Endothelial cell of umbilical vein (primary cell): ENCODE data around the gene SLC24A3. TPM values are rescaled to one million over a fixed set of nuclear protein-coding genes. Genes with fewer than 3 reads are reported as not detected.

Source experiments
- BruUV-seq: library from RNA; stranded (reverse); fragments of 400-500 nt; replicated peaks from 2 replicates; lab custom pipeline; 2021; lab: Mats Ljungman, UMichigan
- CTCF ChIA-PET: fragments of 300-600, 350-600 bp; sonication (Branson Sonifier 250); formaldehyde crosslinking; loops from one replicate; lab custom pipeline; 2021; ENCODE audit warnings: antibody characterized with exemption, inconsistent platforms; lab: Charles Lee
- POLR2A ChIA-PET: fragments of 300-600, 350-600 bp; sonication (Branson Sonifier 250); formaldehyde crosslinking; loops from one replicate; lab custom pipeline; 2021; ENCODE audit warnings: antibody characterized with exemption, inconsistent platforms; lab: Charles Lee
- DNase-seq: peaks from one replicate; pipeline ENCODE4 v3.0.0-alpha.2; 2011; ENCODE audit warnings: low read depth, low spot score
- FAIRE-seq: peaks from 2 replicates; lab custom pipeline; 2011; peaks lifted over from hg19 to GRCh38; lab: Jason Lieb, UNC
- H2AFZ ChIP-seq: 2 replicates; pipeline ENCODE4 v1.6.0; 2012; ENCODE audit warnings: low read depth, low read length, control low read depth, inconsistent platforms
- H3K27ac ChIP-seq: 2 replicates; pipeline ENCODE4 v1.5.1; 2011; ENCODE audit warnings: low read depth, mild to moderate bottlenecking, control low read depth, low read length, moderate library complexity; ENCODE audit not compliant: insufficient read depth
- H3K27me3 ChIP-seq, 2 experiments: 2 replicates each; pipeline versions ENCODE4 v1.6.0 to v1.6.1; 2011; ENCODE audit warnings: low read length in 2 of 2, mixed read lengths in 1 of 2; ENCODE audit not compliant: control insufficient read depth in 2 of 2, insufficient read depth in 2 of 2
- H3K36me3 ChIP-seq, 2 experiments: 2 replicates in 1 of 2; 3 replicates in 1 of 2; pipeline ENCODE4 v1.5.1; 2011; ENCODE audit warnings: low read length in 2 of 2, mild to moderate bottlenecking in 1 of 2, moderate library complexity in 1 of 2; ENCODE audit not compliant: control insufficient read depth in 2 of 2, insufficient read depth in 2 of 2; ENCODE audit errors: extremely low read depth in 1 of 2
- H3K4me1 ChIP-seq: 3 replicates; pipeline ENCODE4 v1.5.1; 2011; ENCODE audit warnings: mild to moderate bottlenecking, low read length; ENCODE audit not compliant: control insufficient read depth, insufficient read depth; ENCODE audit errors: extremely low read depth
- H3K4me2 ChIP-seq: 2 replicates; pipeline ENCODE4 v1.6.1; 2011; ENCODE audit warnings: low read length, control low read depth, mixed read lengths; ENCODE audit not compliant: insufficient read depth
- H3K4me3 ChIP-seq, 3 experiments: fragments of 200-600 bp in 1 of 3; sonication (generic), shearing (Covaris generic) in 1 of 3; replicated peaks in 1 of 3; 2 replicates each; pipeline ENCODE4 v1.5.1; 2011 to 2016; ENCODE audit warnings: control low read depth in 3 of 3, low read length in 3 of 3, mild to moderate bottlenecking in 2 of 3, inconsistent platforms in 1 of 3, low read depth in 1 of 3, moderate library complexity in 1 of 3; ENCODE audit not compliant: insufficient read depth in 1 of 3
- H3K79me2 ChIP-seq: 2 replicates; pipeline ENCODE4 v1.6.0; 2012; ENCODE audit warnings: low read length, inconsistent platforms; ENCODE audit not compliant: control insufficient read depth, insufficient read depth
- H3K9ac ChIP-seq: replicated peaks from 2 replicates; pipeline ENCODE3; 2011; ENCODE audit warnings: low read length, control low read depth; ENCODE audit not compliant: insufficient read depth; ENCODE audit errors: extremely low read depth
- H3K9me1 ChIP-seq: replicated peaks from 3 replicates; pipeline ENCODE4 v1.6.0; 2011; ENCODE audit warnings: mild to moderate bottlenecking, low read length; ENCODE audit not compliant: control insufficient read depth, insufficient read depth; ENCODE audit errors: extremely low read depth
- H3K9me3 ChIP-seq: replicated peaks from 2 replicates; pipeline ENCODE4 v1.5.1; 2012; ENCODE audit warnings: low read length, inconsistent platforms; ENCODE audit not compliant: control insufficient read depth, insufficient read depth
- H4K20me1 ChIP-seq: replicated peaks from 2 replicates; pipeline ENCODE3; 2011; ENCODE audit warnings: mild to moderate bottlenecking, low read length; ENCODE audit not compliant: control insufficient read depth, insufficient read depth; ENCODE audit errors: extremely low read depth
- CTCF ChIP-seq, 2 donors: IDR thresholded peaks; 1 replicate in 1 of 2; 2 replicates in 1 of 2; pipeline ENCODE4 v1.5.1; 2011; ENCODE audit warnings: low read length in 2 of 2, mild to moderate bottlenecking in 2 of 2, moderate library complexity in 2 of 2, control low read depth in 1 of 2, inconsistent platforms in 1 of 2, low read depth in 1 of 2; ENCODE audit not compliant: insufficient read depth in 1 of 2; ENCODE audit errors: extremely low read depth in 1 of 2
- EZH2 ChIP-seq: IDR thresholded peaks from 2 replicates; pipeline ENCODE4 v1.6.1; 2012; ENCODE audit warnings: borderline replicate concordance, low read depth, mild to moderate bottlenecking, moderate library complexity, low read length, inconsistent platforms; ENCODE audit not compliant: severe bottlenecking
- FOS ChIP-seq: IDR thresholded peaks from 2 replicates; pipeline ENCODE4 v1.6.1; 2011; ENCODE audit warnings: mild to moderate bottlenecking, low read length, moderate library complexity, borderline replicate concordance; ENCODE audit not compliant: insufficient read depth
- GATA2 ChIP-seq: IDR thresholded peaks from 2 replicates; pipeline ENCODE4 v1.7.0; 2011; ENCODE audit warnings: low read depth, mild to moderate bottlenecking, moderate library complexity, mixed read lengths, low read length; ENCODE audit not compliant: insufficient read length, insufficient read depth
- JUN ChIP-seq: IDR thresholded peaks from 2 replicates; pipeline ENCODE4 v1.6.1; 2011; ENCODE audit warnings: borderline replicate concordance, low read depth; ENCODE audit not compliant: insufficient read length, insufficient read depth
- MYC ChIP-seq: IDR thresholded peaks from one replicate; pipeline ENCODE4 v1.6.1; 2011; ENCODE audit warnings: mild to moderate bottlenecking, low read depth, low read length
- POLR2A ChIP-seq: IDR thresholded peaks from 2 replicates; pipeline ENCODE4 v1.6.1; 2012; ENCODE audit warnings: low read depth, mild to moderate bottlenecking, control low read depth, low read length
- POLR2AphosphoS5 ChIP-seq: IDR thresholded peaks from 2 replicates; pipeline ENCODE4 v1.6.1; 2012; ENCODE audit warnings: low read depth, mild to moderate bottlenecking, control low read depth, low read length, moderate library complexity; ENCODE audit not compliant: insufficient read depth
- dilution Hi-C: fragments of 300-500 bp; cut with MboI; formaldehyde crosslinking; loops from one replicate; pipeline ENCODE4 v1.15.0; 2019; ENCODE audit warnings: low sequenced_read_pairs; ENCODE audit not compliant: extremely low pct_ligation_motif_present
- intact Hi-C: fragments of 100-400 bp; cut with micrococcal nuclease; formaldehyde crosslinking; loops from one replicate; pipeline ENCODE4 v1.10.0; 2022
- polyA plus RNA-seq, 4 experiments: library from polyadenylated mRNA; depleted of rRNA in 3 of 4; stranded (reverse) in 3 of 4; unstranded in 1 of 4; fragments of >200 nt; gene quantifications; 2 replicates each; pipeline versions ENCODE4 v1.2.1 to v1.2.3, GENCODE V29; 2011 to 2012; ENCODE audit warnings: missing spikeins in 1 of 4
- total RNA-seq: library from RNA; stranded (reverse); gene quantifications from 2 replicates; pipeline ENCODE4 v1.2.3, GENCODE V29; 2021
- TF ChIP-seq, protein P1 (sequence below): IDR thresholded peaks from 2 replicates; pipeline ENCODE4 v1.6.1; 2011; ENCODE audit not compliant: insufficient read depth, insufficient read length

The SLC24A3 gene
- total and polyA plus RNA-seq, 2 donors (not counting 3 experiments of a cell fraction or from before 2014, with no cell fraction given) = not detected

DNA sequence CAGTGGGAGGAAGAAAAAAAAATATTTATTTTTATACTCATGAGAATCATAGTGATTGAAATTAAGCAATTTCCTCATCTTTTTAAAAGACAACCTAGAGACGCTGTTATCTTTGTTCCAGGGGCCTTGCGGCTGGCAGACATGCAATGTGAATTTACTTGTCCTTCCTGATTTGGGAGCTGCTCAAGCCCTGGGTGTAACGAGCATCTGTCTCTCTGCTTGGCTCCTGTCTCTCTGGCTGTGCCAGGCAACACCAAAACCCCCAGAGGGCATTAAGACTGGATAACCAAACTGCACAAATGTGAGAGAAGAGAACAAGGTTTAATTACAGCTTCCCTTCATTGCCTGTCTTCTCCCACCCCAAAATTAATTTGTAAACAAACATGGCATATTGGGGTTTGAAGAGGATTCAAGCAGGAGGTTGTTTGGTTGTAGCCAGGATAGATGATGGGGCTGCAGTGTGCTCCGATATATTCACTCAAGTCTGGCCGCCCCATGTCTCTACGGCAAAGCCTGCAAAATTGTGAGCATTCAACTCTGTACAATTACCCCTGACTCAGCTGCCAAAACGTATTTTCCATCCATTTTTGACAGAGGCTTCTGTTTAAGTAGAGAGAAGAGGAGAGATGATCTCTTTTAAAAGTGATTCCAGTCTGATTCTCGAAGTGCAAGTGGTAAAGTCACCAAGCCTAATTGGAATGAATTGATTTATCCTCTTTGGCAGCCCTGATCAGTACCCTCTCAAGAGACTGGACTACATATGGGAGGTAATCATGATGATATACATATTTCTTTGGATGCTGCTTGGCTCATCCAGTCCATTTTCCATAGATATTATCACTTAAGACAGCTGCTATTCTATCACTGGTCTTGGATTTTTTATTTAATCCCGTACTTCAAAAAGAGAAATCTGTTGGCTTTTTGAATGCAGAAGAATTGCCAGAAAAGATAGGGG lies 170.2 kb downstream of the SLC24A3 start:
- TF ChIP-seq, protein P1, sequence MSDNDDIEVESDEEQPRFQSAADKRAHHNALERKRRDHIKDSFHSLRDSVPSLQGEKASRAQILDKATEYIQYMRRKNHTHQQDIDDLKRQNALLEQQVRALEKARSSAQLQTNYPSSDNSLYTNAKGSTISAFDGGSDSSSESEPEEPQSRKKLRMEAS = no peak
- TF ChIP-seq MYC (no peak), GATA2 (no peak), POLR2A (no peak), POLR2AphosphoS5 (no peak), FOS (no peak), JUN (no peak), CTCF (IDR thresholded peaks at IDR 0.05; ENCODE audit: extremely low read depth in 1 of 2, insufficient read depth in 1 of 2, low read depth in 1 of 2, low read length in 2 of 2) (no peak), EZH2 (no peak)
- Histone ChIP-seq H2AFZ (no peak overlapping the region), H3K27ac (no peak overlapping the region), H4K20me1 (no peaks in the 10 kb centered on the region), H3K79me2 (no peaks in the 10 kb centered on the region), H3K36me3 (no peaks in the 10 kb centered on the region), H3K9me3 (no peaks in the 10 kb centered on the region), H3K9ac (no peak overlapping the region), H3K4me3 (no peak overlapping the region), H3K9me1 (no peaks in the 10 kb centered on the region), H3K4me2 (no peak overlapping the region), H3K27me3 (no peaks in the 10 kb centered on the region), H3K4me1 (no peaks in the 10 kb centered on the region)
- no TSS peak for BruUV-seq
- POLR2A ChIA-PET = no interaction called here
- FAIRE-seq (no peak), DNase-seq (no peak)
- CTCF ChIA-PET = no interaction called here
- intact Hi-C loops = no loop called here
- dilution Hi-C loops = no loop called here
